ENCODE results near the gene ZNF778.

GRCh38 chr16:89283449-89283848 is 65.9 kb downstream of the ZNF778 start:
- TF ChIP-seq SIN3A (IDR thresholded peaks at IDR 0.05; ENCODE audit: low read depth) (no peak), POLR2A (IDR thresholded peaks at IDR 0.05; ENCODE audit: borderline replicate concordance, extremely low read depth, insufficient read depth, insufficient read length) (no peak)
